GM21515 (cell line): Measurements from ENCODE around the gene FERMT3.
A peak's percentile ranks its signal among the peaks of the same experiment; 100 is the strongest.
"Not testable (repeated sequence)": the region's sequence is repeated elsewhere in the genome, so short reads cannot be mapped to it uniquely, and the experiment has no call there.

Source experiments
- ATAC-seq: cut with Tn5 transposase; IDR thresholded peaks from one replicate; pipeline ENCODE4 v1.9.1; 2021; ENCODE audit not compliant: unreplicated experiment

The FERMT3 gene

GRCh38 chr11:64233913-64234586 is 27.5 kb downstream of the FERMT3 start, which contains the start of gene VEGFB:
VEGFB (plus strand) TSS chr11:64234584; CDS start chr11:64234834, 250 bp downstream.
- ATAC-seq = peak; percentile 27

GRCh38 chr11:64234647-64235379 is 28.3 kb downstream of the FERMT3 start:
- peak; percentile 10 for ATAC-seq

GRCh38 chr11:64235437-64236161 is 29.1 kb downstream of the FERMT3 start:
- ATAC-seq = no peak

GRCh38 chr11:64237484-64237951 is 31.0 kb downstream of the FERMT3 start:
- ATAC-seq = no peak

- ATAC-seq = no peak
Observed at GRCh38 chr11:64238076-64238475, 31.6 kb downstream of the FERMT3 start.

GRCh38 chr11:64238999-64239398 is 32.5 kb downstream of the FERMT3 start:
- no peak for ATAC-seq

- peak; percentile 8 for ATAC-seq
Observed at GRCh38 chr11:64239662-64240434, 33.3 kb downstream of the FERMT3 start.

GRCh38 chr11:64240435-64241240 is 34.1 kb downstream of the FERMT3 start, which contains the start of gene FKBP2:
FKBP2 (plus strand) TSS chr11:64241095; CDS start chr11:64242388, 1,293 bp downstream.
- ATAC-seq = peak; percentile 46

- peak; percentile 52 for ATAC-seq
Observed at GRCh38 chr11:64241241-64241490, 34.6 kb downstream of the FERMT3 start.

- ATAC-seq = peak; percentile 12
Observed at GRCh38 chr11:64241491-64242374, 35.2 kb downstream of the FERMT3 start.

GRCh38 chr11:64243236-64243854 is 36.8 kb downstream of the FERMT3 start:
- no peak for ATAC-seq

GRCh38 chr11:64244107-64244506 is 37.6 kb downstream of the FERMT3 start:
- ATAC-seq = no peak

GRCh38 chr11:64244966-64245365 is 38.4 kb downstream of the FERMT3 start:
- ATAC-seq = no peak

GRCh38 chr11:64245401-64245796 is 38.9 kb downstream of the FERMT3 start:
- no peak for ATAC-seq

GRCh38 chr11:64245797-64246620 is 39.5 kb downstream of the FERMT3 start:
- ATAC-seq = no peak

- ATAC-seq = not testable (repeated sequence)
Observed at GRCh38 chr11:64246621-64246870, 40.0 kb downstream of the FERMT3 start.

- ATAC-seq = no peak
Observed at GRCh38 chr11:64246871-64247728, 40.6 kb downstream of the FERMT3 start, which contains the start of gene PPP1R14B. PPP1R14B (minus strand) TSS chr11:64246943; CDS start chr11:64246673, 270 bp downstream.
